ENCODE results near the gene TIMM10B. TPM values are rescaled to one million over a fixed set of nuclear protein-coding genes. Genes with fewer than 3 reads are reported as not detected.

TIMM10B gene
- total and polyA plus RNA-seq, 2 of the 13 experiments (the other 11 are each of a cell fraction or from before 2014, with no cell fraction given), result 34.9 to 39.5 TPM

- peak; percentile 53; the same call in 1 of the 2 replicates for TF ChIP-seq RXRB (CRISPR knock-in tag; IDR thresholded peaks at IDR 0.05; ENCODE audit: borderline replicate concordance)
- TF ChIP-seq YEATS4 (CRISPR knock-in tag; IDR thresholded peaks at IDR 0.05; ENCODE audit: borderline replicate concordance), result peak; percentile 90; the same call in 1 of the 2 replicates
- TF ChIP-seq ZNF605 (CRISPR knock-in tag; IDR thresholded peaks at IDR 0.05), result peak; percentile 43; the same call in 1 of the 2 replicates
- TF ChIP-seq MATR3 (CRISPR knock-in tag; IDR thresholded peaks at IDR 0.05), result no peak
- TF ChIP-seq TMF1 (CRISPR knock-in tag; IDR thresholded peaks at IDR 0.05; ENCODE audit: low read depth), result no peak
- TF ChIP-seq RCOR2 (CRISPR knock-in tag; IDR thresholded peaks at IDR 0.05), result no peak
- TF ChIP-seq, protein P1, sequence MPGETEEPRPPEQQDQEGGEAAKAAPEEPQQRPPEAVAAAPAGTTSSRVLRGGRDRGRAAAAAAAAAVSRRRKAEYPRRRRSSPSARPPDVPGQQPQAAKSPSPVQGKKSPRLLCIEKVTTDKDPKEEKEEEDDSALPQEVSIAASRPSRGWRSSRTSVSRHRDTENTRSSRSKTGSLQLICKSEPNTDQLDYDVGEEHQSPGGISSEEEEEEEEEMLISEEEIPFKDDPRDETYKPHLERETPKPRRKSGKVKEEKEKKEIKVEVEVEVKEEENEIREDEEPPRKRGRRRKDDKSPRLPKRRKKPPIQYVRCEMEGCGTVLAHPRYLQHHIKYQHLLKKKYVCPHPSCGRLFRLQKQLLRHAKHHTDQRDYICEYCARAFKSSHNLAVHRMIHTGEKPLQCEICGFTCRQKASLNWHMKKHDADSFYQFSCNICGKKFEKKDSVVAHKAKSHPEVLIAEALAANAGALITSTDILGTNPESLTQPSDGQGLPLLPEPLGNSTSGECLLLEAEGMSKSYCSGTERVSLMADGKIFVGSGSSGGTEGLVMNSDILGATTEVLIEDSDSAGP (CRISPR knock-in tag; IDR thresholded peaks at IDR 0.05; ENCODE audit: borderline replicate concordance), result peak; percentile 87
- TF ChIP-seq NFIC (IDR thresholded peaks at IDR 0.05; ENCODE audit: low read length), result no peak
- TF ChIP-seq, protein P2, sequence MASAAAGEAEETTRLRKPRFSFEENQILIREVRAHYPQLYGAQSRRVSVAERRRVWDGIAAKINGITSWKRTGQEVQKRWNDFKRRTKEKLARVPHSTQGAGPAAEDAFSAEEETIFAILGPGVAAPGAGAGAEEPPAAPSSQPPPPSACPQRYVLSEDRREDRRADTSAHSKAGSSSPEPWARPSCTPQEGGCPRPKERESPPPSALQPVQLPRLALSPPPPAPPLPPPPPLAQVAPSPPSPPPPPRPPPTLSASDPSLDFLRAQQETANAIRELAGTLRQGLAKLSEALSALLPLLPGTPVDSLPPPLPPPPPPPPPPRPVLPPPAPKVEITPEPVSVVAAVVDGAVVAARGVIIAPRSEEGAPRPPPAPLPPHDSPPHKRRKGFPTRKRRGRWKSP (CRISPR knock-in tag; IDR thresholded peaks at IDR 0.05), result no peak; the same call in 1 of the 2 replicates
- TF ChIP-seq MAFF (IDR thresholded peaks at IDR 0.05; ENCODE audit: low read depth, low read length), result peak; percentile 1; the same call in 1 of the 2 replicates
- 0 out of 2 replicates have a peak, but pooled peaks have one; percentile 23 for TF ChIP-seq ZSCAN22 (CRISPR knock-in tag; IDR thresholded peaks at IDR 0.05)
- no peak for TF ChIP-seq NCOA2 (CRISPR knock-in tag; IDR thresholded peaks at IDR 0.05)
- no peak for TF ChIP-seq ZMYM3 (CRISPR knock-in tag; IDR thresholded peaks at IDR 0.05)
- no peak for TF ChIP-seq ZNF691 (CRISPR knock-in tag; IDR thresholded peaks at IDR 0.05; ENCODE audit: borderline replicate concordance, low read depth)
- TF ChIP-seq ZBTB1 (CRISPR knock-in tag; IDR thresholded peaks at IDR 0.05; ENCODE audit: borderline replicate concordance), result no peak
- peak; percentile 95; the same call in 1 of the 2 replicates for TF ChIP-seq ARID4A (CRISPR knock-in tag; IDR thresholded peaks at IDR 0.05; ENCODE audit: borderline replicate concordance)
- peak; percentile 29; the same call in 1 of the 2 replicates for TF ChIP-seq KLF11 (CRISPR knock-in tag; IDR thresholded peaks at IDR 0.05)
- peak; percentile 96 for TF ChIP-seq POLR2G (IDR thresholded peaks at IDR 0.05; ENCODE audit: low read depth, low read length)
- TF ChIP-seq ZNF460 (CRISPR knock-in tag; IDR thresholded peaks at IDR 0.05; ENCODE audit: borderline replicate concordance), result no peak
- TF ChIP-seq ZNF777 (CRISPR knock-in tag; IDR thresholded peaks at IDR 0.05), result no peak
- TF ChIP-seq KAT2B (IDR thresholded peaks at IDR 0.05; ENCODE audit: borderline replicate concordance, low read depth, low read length), result no peak
- 0 out of 2 replicates have a peak, but pooled peaks have one; percentile 52 for TF ChIP-seq ZNF446 (CRISPR knock-in tag; IDR thresholded peaks at IDR 0.05)
Measured at GRCh38 chr11:6481012-6481923, at the start of gene TIMM10B, which contains the start of gene ARFIP2 (continued).
